Activated CD8-positive, alpha-beta memory T cell treated with anti-CD3 and anti-CD28 coated beads for 24 hours (primary cell): Measurements from ENCODE around the gene RPGRIP1.
"Not testable (repeated sequence)": the region's sequence is repeated elsewhere in the genome, so short reads cannot be mapped to it uniquely, and the experiment has no call there.

ENCODE experiments used
- DNase-seq: peaks from one replicate; pipeline ENCODE4 v3.0.0-alpha.2; 2020

Gene RPGRIP1

DNA sequence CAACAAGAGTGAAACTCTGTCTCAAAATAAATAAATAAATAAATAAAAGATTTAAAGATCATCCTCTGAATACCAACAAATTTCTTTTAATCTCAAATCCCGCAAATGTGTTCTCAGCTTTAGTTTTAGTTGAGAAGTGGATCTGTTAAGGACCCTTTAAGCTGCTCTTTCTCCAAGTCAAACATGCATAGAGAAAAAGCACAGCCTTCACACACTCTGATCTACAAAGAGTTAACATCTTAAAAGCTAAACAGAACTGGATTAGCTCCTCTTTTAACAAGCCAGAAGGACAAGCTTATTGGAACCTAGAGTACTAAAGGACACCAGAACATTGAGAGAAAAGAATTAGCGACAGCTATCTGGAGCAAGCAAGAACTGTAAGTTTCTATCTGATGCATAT, at the start of gene RPGRIP1:
TSS of gene RPGRIP1 (plus strand) at position 301 of the 400 bp plus-strand sequence. CDS start 7,894 bp downstream, outside the sequence.
- no peak for DNase-seq

DNA sequence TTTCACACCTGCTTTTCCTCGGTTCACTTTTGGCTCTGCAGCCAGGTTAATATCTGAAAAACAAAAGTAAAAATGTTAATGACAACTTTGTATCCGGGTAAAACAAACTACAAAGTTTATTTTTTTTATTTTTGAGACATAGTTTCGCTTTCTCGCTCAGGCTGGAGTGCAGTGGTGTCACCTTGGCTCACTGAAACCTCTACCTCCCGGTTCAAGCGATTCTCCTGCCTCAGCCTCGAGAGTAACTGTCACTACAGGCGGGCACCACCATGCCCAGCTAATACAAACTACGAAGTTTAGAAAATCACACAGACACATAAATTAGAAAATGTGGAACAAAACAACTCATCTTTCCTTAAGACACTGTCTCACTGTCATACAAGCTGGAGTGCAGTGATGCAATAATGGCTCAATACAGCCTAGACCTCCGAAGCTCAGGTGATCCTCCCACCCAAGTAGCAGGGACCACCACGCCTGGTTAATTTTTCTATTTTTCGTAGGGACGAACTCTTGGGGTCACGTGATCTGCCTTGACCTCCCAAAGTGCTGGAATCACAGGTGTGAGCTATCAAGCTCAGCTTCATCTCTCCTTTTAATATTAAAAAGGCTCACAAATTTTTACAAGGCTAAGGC, 48.7 kb upstream of the RPGRIP1 start:
- no peak for DNase-seq

DNA sequence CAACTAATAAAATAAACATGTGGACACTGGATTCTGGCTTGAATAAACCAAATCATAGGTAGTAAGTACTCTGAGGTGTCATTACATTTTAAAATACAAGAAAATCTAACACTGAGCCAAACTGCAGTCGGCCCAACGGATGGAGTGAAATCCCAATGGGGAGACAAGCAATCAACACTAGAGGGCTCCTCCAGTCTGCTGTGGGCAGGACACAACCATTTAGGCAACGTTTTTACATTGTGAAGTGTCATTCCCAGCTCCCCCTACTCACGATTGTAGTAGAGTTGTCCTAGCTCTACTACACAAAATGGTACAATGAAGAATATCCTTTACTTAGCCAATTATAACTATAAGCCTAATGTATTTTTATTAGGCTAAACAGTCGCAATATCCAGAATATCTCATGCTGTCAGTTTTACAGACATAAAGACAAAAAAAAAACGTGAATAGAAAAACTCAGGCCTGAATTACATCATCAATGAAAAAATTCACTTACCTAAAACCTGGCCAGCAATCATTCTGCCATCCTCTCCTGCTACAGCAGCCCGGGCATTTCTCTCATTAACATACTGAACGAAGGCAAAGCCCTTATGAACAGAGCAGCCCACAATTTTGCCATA, 46.3 kb upstream of the RPGRIP1 start:
- no peak for DNase-seq

DNA sequence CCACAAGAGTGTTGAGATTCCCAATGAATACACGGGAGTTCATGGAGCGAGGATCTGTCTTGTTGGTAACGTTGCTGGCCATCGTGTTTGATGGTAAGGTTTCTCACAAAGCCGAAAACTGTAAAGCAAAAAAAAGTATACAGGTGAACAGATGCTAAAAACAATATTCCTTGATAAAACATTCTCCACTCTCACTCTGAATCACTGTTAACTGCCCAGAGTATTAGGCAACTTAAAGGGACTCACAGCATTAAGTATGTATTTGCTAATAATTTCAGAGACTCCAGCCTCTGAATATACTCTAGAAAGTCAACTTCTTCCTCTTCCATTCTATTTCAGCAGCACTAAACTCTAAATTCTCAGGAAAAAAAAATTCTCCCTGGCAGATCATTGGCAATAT, 45.8 kb upstream of the RPGRIP1 start:
- no peak for DNase-seq

DNA sequence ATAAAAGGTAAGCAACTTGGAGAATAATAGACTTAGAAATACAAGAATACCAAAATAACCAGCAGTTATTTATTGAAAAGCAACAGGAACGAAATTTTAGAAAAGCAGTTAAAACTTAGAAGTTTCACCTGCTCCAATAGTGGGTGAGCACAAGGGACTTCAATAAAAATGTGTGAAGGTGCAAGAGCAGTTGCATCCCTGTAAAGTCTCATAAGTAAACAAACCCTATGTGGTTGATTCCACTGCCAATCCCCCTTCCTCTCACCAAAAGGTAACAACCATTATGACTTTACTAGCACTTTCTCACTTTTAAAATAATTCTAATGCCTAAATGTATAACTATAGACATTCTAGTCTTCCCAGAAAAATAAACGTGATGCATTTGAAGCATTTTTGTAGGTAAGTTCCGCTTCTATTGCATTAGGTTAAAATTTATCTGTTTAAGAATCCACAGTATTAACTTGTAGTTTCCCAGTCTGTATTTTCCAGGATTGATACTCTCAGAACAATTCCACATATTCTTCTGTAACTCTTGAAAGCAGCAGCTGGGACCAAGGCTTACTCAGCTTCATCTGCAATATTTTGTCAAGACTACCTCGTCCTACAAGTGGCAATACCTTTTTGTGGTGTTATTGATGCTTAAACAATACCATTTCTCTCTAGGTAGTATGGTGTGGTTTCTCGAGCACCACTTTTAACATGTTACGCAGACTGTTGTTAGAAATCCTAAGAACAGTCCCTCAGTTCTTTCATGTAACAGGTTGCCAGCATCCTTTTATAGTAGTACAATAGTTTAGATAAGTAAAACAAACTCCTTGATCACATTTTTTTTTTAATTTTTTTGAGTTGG, 42.7 kb upstream of the RPGRIP1 start:
- DNase-seq: no peak

DNA sequence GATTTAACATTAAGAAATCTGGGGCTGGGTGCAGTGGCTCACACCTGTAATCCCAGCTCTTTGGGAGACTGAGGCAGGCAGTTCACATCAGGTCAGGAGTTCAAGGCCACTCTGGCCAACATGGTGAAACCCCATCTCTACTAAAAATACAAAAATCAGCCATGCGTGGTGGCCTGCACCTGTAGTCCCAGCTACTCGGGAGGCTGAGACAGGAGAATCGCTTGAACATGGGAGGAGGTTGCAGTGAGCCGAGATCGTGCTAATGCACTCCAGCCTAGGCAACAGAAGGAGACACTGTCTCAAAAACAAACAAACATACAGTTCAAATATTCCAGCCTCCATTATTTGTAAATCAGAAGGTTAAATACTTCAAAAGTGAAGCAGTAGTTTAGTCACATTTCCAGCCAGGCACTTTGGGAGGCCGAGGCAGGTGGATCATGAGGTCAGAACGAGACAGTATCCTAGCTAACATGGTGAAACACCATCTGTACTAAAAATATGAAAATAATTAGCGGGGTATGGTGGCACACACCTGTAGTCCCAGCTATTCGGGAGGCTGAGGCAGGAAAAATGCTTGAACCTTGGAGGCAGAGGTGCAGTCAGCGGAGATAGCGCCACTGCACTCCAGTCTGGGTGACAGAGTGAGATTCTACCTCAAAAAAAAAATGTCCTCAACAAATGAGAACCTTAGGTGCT, 40.9 kb upstream of the RPGRIP1 start:
- no peak for DNase-seq

DNA sequence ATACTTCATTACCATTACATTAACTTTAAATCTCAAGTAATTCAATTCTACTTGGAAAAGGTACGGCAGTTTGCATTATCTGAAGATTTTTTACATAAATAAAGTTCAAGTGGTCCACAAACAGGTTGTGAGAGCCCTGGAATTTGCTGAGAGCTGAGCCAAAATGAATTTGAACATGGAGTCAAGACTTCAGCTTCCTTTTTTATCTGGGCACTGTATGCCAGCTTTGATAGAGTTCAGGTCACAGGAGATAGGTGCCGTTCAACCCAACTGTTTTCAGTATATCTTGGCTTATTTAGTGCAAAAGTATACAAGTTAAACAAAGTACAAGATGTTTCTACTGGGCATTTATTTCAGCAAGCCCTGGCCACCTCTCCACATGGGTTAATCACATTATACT, 39.5 kb upstream of the RPGRIP1 start:
- DNase-seq: no peak

DNA sequence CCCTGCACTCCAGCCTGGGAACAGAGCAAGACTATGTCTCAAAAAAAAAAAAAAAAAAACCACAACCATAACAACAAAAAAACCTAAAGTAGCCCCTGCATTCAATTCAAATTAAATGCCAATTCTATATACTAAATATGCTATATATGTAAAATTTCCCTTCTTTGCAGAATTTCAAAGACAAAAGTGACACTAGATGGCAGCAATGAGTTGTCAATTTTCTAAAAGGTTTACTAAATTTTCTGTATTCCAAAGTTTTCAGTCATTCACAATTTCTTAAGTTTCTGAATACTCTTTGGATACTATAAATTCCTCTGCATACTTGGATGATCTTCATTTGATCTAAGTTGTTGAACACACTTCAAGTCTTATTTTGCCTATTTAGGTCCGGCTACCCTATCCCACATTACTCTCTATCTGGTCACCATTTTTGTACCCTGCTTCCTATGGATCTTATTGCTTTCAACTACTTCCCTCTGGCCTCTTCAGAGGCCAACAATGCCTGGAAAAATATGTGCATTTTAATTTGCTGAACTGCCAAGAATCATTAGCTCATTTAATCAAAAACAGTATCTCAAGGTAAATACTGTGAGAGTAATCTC, 38.6 kb upstream of the RPGRIP1 start:
- no peak for DNase-seq

DNA sequence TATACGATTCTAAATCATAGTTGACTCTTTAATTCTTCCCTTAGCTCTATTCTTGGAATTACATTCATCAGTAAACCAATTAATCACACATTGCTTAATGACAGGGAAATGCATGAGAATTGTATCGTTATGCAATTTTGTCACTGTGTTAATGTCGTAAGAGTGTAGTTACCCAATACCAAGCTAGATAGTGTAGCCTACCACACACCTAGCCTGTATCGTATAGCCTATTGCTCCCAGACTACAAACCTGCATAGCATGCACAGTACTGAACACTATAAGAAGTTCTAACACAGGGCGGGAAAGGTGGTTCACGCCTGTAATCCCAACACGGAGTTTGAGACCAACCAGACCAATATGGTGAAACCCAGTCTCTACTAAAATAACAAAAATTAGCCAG, 35.3 kb upstream of the RPGRIP1 start:
- DNase-seq: no peak

DNA sequence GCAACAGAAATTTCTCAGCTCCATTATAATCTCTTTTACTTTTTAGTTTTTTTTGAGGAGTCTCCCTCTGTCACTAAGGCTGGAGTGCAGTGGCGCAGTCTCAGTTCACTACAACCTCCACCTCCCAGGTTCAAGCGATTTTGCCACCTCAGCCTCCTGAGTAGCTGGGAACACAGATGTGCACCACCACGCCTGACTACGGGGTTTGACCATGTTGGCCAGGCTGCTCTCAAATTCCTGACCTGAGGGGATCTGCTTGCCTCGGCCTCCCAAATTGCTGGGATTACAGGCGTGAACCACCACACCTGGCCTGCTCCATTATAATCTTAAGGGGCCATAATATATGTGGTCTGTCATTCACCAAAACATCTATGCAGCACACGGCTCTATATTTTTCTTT, 34.1 kb upstream of the RPGRIP1 start:
- DNase-seq: no peak

DNA sequence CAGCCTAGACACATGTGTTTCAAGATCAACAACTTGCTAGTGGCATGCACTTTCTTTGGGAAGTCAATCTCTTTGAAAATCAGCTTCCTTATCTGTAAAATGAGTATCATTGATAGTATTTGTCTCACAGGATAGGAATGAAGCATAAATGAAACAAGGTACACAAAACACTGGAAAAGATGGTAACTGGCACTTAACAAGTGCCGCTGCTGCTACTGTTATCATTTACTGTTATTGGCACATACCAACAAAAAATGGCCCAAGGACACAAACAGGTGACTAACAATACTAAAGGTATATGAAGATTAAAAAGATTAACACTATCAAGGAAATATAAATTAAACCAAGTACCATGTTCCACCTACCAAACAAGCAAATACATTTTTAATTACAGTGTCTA, 31.5 kb upstream of the RPGRIP1 start:
- DNase-seq: no peak

DNA sequence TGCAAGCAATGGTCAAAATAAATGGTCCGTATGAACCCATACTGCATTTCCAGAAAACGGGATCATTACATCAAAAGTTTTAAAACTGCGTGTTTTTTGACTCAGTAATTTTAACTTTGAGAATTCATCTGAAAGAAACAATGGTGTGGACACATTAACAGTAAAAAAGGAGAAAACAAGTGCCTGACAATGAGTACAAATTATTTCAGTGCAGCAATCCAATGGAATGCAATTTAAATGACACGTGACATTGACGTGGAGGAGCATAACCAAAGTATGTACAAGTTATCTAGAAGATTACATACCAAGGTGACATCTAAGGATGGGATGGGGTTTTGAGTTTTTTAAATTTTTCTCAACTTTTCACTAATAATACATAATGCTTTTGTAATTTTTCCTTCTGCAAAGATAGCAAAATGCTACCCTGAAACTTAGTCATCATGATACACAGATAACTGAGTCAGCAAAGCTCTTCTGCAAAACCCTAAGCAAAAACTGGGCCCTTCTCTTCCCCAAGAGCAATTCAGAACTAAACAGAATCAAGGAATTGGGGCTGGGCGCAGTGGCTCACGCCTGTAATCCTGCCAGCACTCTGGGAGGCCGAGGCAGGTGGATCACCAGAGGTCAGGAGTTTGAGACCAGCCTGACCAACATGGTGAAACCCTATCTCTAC, 31.0 kb upstream of the RPGRIP1 start:
- no peak for DNase-seq

DNA sequence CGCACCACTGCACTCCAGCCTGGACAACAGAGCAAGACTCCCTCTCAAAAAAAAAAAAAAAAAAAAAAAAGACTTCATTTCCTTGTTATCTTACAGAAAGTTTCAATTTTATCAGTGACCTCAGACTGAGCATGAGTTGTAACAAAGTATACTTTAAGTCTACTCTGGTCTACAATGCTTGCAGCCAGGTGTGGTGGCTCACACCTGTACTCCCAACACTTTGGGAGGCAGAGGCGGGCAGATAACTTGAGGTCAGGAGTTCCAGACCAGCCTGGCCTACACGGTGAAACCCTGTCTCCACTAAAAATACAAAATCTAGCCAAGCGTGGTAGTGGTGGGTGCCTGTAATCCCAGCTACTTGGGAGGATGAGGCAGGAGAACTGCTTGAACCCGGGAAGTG, 28.7 kb upstream of the RPGRIP1 start:
- no peak for DNase-seq

DNA sequence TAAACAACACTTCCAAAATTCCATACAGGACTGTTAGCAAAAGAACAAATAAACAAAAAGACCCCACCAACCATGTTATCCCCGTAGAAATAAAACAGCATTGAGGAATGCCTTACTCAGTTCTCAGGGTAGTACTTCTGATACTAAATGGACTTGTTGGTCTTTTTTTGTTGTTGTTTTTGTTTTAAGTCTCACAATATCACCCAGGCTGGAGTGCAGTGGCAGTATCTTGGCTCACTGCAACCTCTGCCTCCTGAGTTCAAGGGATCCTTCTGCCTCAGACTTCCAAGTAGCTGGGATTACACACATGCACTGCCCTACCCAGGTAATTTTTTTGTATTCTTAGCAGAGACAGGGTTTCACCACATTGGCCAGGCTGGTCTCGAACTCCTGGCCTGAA, 27.7 kb upstream of the RPGRIP1 start:
- no peak for DNase-seq

DNA sequence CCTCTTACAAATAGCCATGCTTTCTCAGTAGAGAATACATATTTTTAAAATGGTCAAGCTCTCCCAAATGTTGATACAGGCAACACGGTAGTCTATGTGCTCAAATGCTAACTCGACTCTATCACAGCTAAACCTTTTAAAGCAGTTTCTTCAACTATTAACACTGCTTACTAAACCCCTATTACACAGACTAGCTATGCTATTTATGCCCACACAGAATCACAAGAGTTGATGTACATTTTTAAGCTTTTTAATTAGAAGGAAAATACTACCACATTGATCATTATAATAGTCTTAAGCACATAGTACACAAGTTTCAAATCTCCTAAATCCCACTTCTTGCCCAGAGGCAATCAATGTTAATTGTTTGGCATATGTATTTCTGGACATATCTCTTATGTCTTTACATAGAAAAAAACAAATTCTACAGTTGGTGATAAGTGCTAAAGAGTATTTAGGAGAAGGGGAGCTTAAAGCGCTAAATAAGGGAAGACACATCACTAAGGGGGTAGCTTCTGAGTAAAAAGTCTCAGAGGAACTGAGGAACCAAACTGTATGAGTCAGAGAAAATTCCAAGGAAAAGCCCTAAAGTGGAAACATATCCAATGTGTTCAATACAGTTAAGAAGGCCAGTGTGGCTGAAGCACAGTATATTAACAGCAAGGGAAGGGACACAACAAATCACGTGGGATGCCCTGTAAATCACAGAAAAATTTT, 24.3 kb upstream of the RPGRIP1 start:
- no peak for DNase-seq

DNA sequence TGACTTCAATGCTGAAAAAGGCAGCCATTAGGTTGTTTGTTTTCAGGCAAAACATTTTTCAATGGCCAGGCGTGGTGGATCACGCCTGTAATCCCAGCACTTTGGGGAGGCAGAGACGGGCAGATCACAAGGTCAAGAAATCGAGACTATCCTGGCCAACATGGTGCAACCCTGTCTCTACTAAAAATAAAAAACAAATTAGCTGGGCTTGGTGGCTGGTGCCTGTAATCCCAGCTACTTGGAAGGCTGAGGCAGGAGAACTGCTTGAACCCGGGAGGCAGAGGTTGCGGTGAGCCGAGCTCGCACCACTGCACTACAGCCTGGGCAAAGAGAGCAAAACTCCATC, 23.8 kb upstream of the RPGRIP1 start:
- DNase-seq: not testable (repeated sequence)

DNA sequence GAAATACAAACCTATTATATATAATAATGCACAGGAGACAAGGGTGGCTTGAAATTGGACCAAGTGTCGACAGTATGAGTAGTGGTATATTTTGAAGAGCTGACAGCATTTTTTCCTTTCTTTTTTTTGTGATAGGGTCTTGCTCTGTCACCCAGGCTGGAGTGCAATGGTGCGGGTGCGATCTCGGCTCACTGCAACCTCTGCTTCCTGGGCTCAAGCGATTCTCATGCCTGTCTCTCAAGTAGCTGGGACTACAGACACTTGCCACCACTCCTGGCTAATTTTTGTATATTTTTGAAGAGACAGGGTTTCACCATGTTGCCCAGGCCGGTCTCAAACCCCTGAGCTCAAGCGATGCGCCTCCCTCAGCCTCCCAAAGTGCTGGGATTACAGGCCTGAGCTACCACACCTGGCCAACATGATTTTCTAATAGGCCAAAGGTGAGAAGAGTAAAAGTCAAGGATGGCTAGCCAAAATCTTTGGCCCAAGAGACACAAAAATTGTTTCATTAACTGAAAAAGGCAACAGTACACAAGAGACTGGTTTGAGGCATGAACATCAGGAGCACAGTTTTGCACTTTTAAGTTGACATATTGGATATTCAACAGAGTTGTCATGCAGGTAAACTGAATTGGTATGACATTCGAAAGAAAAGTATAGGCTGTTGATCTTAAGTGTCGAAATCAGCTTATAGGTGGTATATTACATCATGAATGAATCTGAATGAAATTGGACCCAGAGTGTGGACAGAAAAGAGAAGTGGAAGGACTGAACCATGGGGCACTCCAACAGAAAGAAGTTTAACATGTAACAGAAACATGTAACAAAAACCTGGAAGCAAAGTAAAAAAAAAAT, 23.1 kb upstream of the RPGRIP1 start:
- no peak for DNase-seq

DNA sequence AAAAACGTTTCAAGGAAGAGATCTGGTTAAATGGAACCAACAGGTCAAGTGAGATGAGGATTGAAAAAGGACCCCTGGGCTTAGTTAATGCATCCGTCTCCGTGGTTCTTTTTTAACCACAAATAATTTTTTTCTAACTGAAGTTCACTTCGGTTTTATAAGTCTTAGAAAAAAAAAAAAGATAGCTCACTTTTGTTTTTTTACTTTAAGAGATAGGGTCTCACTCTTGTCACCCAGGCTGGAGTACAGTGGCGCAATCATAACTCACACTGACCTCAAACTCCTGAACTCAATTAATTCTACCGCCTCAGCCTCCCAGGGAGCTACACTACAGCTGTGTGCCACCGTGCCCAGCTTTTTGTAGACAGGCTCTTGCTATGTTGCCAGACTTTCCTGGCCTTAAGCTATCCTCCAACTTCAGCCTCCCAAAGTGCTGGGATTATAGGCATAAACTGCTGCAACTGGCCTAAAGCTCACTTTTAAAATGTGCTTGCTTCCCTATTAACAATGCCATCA, 22.4 kb upstream of the RPGRIP1 start:
- DNase-seq: no peak

DNA sequence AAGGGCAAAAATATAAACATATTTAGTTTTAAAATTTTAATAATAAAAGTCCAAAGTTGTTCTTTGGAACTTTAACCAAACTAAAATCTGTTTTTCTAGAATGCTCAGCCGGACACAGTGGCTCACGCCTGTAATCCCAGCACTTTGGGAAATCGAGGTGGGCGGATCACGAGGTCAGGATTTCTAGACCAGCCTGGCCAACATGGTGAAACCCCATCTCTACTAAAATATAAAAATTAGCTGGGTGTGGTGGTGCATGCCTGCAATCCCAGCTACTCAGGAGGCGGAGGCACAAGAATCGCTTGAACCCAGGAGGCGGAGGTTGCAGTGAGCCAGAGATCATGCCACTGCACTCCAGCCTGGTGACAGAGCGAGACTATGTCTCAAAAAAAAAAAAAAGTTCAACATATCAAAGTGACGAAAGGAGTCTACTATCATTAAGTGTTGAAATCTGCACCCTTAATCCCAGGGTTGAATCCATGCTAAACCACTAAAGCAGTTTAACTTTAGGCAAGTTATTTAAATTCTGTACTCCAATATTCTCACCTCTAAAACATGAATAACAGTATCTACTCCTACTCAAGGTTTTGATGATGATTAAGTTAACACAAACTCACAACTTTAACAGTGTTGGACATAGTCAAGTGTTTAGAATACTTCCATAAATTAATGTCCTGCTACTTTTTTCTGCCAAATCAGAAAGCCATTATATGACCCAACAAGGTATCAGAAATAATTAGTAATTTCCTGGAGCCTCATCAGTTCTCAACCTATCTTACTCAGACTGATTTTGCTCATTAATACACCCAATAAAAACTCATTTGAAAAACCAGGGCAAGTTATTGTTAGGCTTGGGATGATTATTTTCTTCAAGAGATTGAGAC, 21.6 kb upstream of the RPGRIP1 start:
- no peak for DNase-seq
